SK-N-SH treated with all-trans-retinoic acid at 6 μM for 48 hours (cell line): ENCODE results near the gene TMEM9B.
"Not testable (repeated sequence)": the region's sequence is repeated elsewhere in the genome, so short reads cannot be mapped to it uniquely, and the experiment has no call there.

ENCODE experiments used
- ESRRG ChIP-seq: fragments of 250-450 bp; sonication (Bioruptor Pico); IDR thresholded peaks from 2 replicates; pipeline ENCODE4 v1.6.1; 2021; ENCODE audit warnings: mild to moderate bottlenecking
- ISL1 ChIP-seq: fragments of 250-450 bp; sonication (Bioruptor Pico); IDR thresholded peaks from 2 replicates; pipeline ENCODE4 v2.1.2; 2022; ENCODE audit warnings: mild to moderate bottlenecking, moderate library complexity
- PPARA ChIP-seq: fragments of 250-450 bp; sonication (Bioruptor Pico); IDR thresholded peaks from 2 replicates; pipeline ENCODE4 v1.5.0; 2020; ENCODE audit warnings: mild to moderate bottlenecking, borderline replicate concordance
- ZFP3 ChIP-seq: fragments of 250-450 bp; sonication (Bioruptor Pico); IDR thresholded peaks from 2 replicates; pipeline ENCODE4 v1.5.0; 2020; ENCODE audit warnings: mild to moderate bottlenecking, moderate library complexity
- ZNF70 ChIP-seq: fragments of 450-650 bp; formaldehyde crosslinking; IDR thresholded peaks from 2 replicates; pipeline ENCODE4 v1.5.0; 2020; ENCODE audit warnings: mild to moderate bottlenecking, moderate library complexity
- TF ChIP-seq, protein P1 (sequence below): fragments of 250-450 bp; sonication (Bioruptor Pico); IDR thresholded peaks from 2 replicates; pipeline ENCODE4 v1.8.0; 2021; ENCODE audit warnings: low read depth, mild to moderate bottlenecking, moderate library complexity, borderline replicate concordance
- TF ChIP-seq, protein P2 (sequence below): fragments of 250-450 bp; sonication (Bioruptor Pico); IDR thresholded peaks from 2 replicates; pipeline ENCODE4 v1.5.1; 2020; ENCODE audit warnings: low read depth, mild to moderate bottlenecking, moderate library complexity
- TF ChIP-seq, protein P3 (sequence below): fragments of 250-450 bp; sonication (Bioruptor Pico); IDR thresholded peaks from 2 replicates; pipeline ENCODE4 v1.8.0; 2020; ENCODE audit warnings: mild to moderate bottlenecking, moderate library complexity, borderline replicate concordance

DNA sequence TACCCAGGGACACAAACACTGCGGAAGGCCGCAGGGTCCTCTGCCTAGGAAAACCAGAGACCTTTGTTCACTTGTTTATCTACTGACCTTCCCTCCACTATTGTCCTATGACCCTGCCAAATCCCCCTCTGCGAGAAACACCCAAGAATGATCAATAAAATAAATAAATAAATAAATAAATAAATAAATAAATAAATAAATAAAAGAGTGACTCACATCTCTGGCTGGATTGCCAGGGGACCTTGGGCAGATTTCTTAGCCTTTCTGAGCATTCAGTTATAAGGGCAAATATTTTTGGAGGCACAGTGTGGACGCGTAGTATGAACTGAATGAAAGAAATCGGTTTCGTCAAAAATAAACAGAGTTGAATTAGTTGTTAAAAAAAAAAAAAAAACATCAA lies 15.1 kb upstream of the TMEM9B start:
- not testable (repeated sequence) for TF ChIP-seq ISL1 (CRISPR knock-in tag); ESRRG (CRISPR knock-in tag); PPARA; ZFP3; ZNF70 (CRISPR knock-in tag)
- TF ChIP-seq, protein P1, sequence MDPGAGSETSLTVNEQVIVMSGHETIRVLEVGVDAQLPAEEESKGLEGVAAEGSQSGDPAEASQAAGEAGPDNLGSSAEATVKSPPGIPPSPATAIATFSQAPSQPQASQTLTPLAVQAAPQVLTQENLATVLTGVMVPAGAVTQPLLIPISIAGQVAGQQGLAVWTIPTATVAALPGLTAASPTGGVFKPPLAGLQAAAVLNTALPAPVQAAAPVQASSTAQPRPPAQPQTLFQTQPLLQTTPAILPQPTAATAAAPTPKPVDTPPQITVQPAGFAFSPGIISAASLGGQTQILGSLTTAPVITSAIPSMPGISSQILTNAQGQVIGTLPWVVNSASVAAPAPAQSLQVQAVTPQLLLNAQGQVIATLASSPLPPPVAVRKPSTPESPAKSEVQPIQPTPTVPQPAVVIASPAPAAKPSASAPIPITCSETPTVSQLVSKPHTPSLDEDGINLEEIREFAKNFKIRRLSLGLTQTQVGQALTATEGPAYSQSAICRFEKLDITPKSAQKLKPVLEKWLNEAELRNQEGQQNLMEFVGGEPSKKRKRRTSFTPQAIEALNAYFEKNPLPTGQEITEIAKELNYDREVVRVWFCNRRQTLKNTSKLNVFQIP (CRISPR knock-in tag): not testable (repeated sequence)
- TF ChIP-seq, protein P2, sequence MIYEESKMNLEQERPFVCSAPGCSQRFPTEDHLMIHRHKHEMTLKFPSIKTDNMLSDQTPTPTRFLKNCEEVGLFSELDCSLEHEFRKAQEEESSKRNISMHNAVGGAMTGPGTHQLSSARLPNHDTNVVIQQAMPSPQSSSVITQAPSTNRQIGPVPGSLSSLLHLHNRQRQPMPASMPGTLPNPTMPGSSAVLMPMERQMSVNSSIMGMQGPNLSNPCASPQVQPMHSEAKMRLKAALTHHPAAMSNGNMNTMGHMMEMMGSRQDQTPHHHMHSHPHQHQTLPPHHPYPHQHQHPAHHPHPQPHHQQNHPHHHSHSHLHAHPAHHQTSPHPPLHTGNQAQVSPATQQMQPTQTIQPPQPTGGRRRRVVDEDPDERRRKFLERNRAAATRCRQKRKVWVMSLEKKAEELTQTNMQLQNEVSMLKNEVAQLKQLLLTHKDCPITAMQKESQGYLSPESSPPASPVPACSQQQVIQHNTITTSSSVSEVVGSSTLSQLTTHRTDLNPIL (CRISPR knock-in tag): not testable (repeated sequence)
- TF ChIP-seq, protein P3, sequence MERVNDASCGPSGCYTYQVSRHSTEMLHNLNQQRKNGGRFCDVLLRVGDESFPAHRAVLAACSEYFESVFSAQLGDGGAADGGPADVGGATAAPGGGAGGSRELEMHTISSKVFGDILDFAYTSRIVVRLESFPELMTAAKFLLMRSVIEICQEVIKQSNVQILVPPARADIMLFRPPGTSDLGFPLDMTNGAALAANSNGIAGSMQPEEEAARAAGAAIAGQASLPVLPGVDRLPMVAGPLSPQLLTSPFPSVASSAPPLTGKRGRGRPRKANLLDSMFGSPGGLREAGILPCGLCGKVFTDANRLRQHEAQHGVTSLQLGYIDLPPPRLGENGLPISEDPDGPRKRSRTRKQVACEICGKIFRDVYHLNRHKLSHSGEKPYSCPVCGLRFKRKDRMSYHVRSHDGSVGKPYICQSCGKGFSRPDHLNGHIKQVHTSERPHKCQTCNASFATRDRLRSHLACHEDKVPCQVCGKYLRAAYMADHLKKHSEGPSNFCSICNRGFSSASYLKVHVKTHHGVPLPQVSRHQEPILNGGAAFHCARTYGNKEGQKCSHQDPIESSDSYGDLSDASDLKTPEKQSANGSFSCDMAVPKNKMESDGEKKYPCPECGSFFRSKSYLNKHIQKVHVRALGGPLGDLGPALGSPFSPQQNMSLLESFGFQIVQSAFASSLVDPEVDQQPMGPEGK (CRISPR knock-in tag): not testable (repeated sequence)
